Panc1 (cell line): ENCODE measurements around the gene FRMPD1. TPM values are rescaled to one million over a fixed set of nuclear protein-coding genes. Genes with fewer than 3 reads are reported as not detected.

Source experiments
- ATAC-seq: fragments of 200-7000 bp; cut with Tn5 transposase; 2 replicates; pipeline ENCODE4 v1.9.1; 2020; ENCODE audit warnings: mild to moderate bottlenecking, moderate library complexity
- BruUV-seq: library from RNA; stranded (reverse); fragments of 400-500 nt; replicated peaks from 2 replicates; lab custom pipeline; 2021; lab: Mats Ljungman, UMichigan
- CTCF ChIA-PET: fragments of 300-600 bp; sonication (Branson Sonifier 250); formaldehyde crosslinking; loops from one replicate; lab custom pipeline; 2022; ENCODE audit warnings: antibody characterized with exemption; lab: Charles Lee
- POLR2A ChIA-PET: fragments of 300-600 bp; sonication (Branson Sonifier 250); formaldehyde crosslinking; loops from one replicate; lab custom pipeline; 2022; ENCODE audit warnings: antibody characterized with exemption; lab: Charles Lee
- DNase-seq: peaks from one replicate; pipeline ENCODE4 v3.0.0-alpha.2; 2010; ENCODE audit warnings: low read depth, low spot score
- H3K27ac ChIP-seq: 2 replicates; pipeline ENCODE4 v1.5.1; 2011; ENCODE audit warnings: mild to moderate bottlenecking, low read length, inconsistent platforms
- H3K27me3 ChIP-seq: fragments of 200-500 bp; sonication (Bioruptor generic); 2 replicates; pipeline ENCODE4 v1.6.0; 2014; ENCODE audit warnings: low read length, inconsistent platforms; ENCODE audit not compliant: control insufficient read depth, insufficient read depth
- H3K36me3 ChIP-seq: fragments of 200-500 bp; sonication (Bioruptor generic); 2 replicates; pipeline ENCODE4 v1.5.1; 2014; ENCODE audit warnings: inconsistent platforms, mild to moderate bottlenecking, low read length, moderate library complexity; ENCODE audit not compliant: control insufficient read depth, insufficient read depth
- H3K4me1 ChIP-seq: 2 replicates; pipeline ENCODE4 v1.5.1; 2011; ENCODE audit warnings: inconsistent platforms, mild to moderate bottlenecking, low read length, moderate library complexity; ENCODE audit not compliant: control insufficient read depth, insufficient read depth
- H3K4me3 ChIP-seq, 2 experiments: 2 replicates each; pipeline ENCODE4 v1.5.1; 2011 to 2012; ENCODE audit warnings: low read depth in 2 of 2, low read length in 2 of 2, mild to moderate bottlenecking in 2 of 2, inconsistent platforms in 1 of 2, moderate library complexity in 1 of 2
- H3K9me3 ChIP-seq: fragments of 200-500 bp; sonication (Bioruptor generic); 2 replicates; pipeline ENCODE4 v1.5.1; 2014; ENCODE audit warnings: low read depth, mild to moderate bottlenecking, inconsistent platforms, low read length, moderate library complexity; ENCODE audit not compliant: control insufficient read depth, insufficient read depth
- POLR2AphosphoS5 ChIP-seq: IDR thresholded peaks from 2 replicates; pipeline ENCODE4 v1.6.1; 2012; ENCODE audit warnings: mild to moderate bottlenecking, low read depth, low read length, moderate library complexity
- SIN3A ChIP-seq: IDR thresholded peaks from 2 replicates; pipeline ENCODE4 v1.6.1; 2012; ENCODE audit warnings: low read depth, mild to moderate bottlenecking, low read length, moderate library complexity, borderline replicate concordance; ENCODE audit not compliant: insufficient read depth
- TCF7L2 ChIP-seq: IDR thresholded peaks from 2 replicates; pipeline ENCODE4 v1.6.1; 2011; ENCODE audit warnings: mild to moderate bottlenecking, low read depth, low read length, inconsistent platforms
- in situ Hi-C: cut with HindIII; loops from 2 replicates; pipeline ENCODE4 v1.10.0; 2016; ENCODE audit warnings: low sequenced_read_pairs, low pct_unique_long_range_greater_than_20kb
- intact Hi-C: fragments of 100-400 bp; cut with micrococcal nuclease; formaldehyde crosslinking; loops from one replicate; pipeline ENCODE4 v1.10.0; 2022; ENCODE audit not compliant: unreplicated experiment
- total RNA-seq: library from RNA; stranded (reverse); gene quantifications from one replicate; pipeline ENCODE4 v1.2.1, GENCODE V29; 2021; ENCODE audit not compliant: unreplicated experiment
- TF ChIP-seq, protein P1 (sequence below): fragments of 450-650 bp; IDR thresholded peaks from 2 replicates; pipeline ENCODE4 v1.5.1; 2017; ENCODE audit warnings: mild to moderate bottlenecking
- TF ChIP-seq, protein P2 (sequence below), 2 experiments: IDR thresholded peaks; 2 replicates each; pipeline ENCODE4 v1.6.1; 2011 to 2012; ENCODE audit warnings: low read depth in 2 of 2, control low read depth in 1 of 2, low read length in 1 of 2, mild to moderate bottlenecking in 1 of 2, moderate library complexity in 1 of 2; ENCODE audit not compliant: insufficient read depth in 1 of 2

FRMPD1 gene
- total RNA-seq, 1 experiment from 2014 or later, result 0.21 TPM

DNA sequence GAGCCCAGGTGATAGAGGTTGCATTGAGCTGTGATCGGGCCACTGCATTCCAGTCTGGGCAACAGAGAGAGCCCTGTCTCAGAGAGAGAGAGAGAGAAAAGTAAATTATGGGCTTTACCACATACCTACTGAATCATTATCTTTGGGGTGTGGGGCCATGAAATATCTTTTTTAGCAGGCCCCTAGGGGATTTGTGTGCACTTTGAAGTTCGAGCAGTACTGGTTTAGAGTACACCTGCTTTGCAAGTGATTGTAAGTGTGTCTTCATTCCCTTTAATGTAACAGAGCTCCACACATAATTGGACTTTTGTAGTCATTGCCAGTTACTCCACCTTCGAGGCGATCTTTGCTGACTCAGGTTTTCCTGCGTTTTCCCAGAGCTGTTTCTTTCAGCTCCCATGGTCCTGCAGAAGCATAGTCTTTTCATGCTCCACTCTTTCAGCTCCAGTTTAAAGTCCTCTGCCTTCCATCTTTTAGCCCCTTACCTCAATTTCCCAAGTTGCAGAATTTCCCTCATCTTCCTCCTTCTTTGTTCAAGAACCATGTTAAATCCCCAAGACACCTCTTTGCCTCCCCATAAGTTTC is 24.0 kb upstream of the FRMPD1 start:
- Histone ChIP-seq H3K4me3 (no peak overlapping the region), H3K27ac (no peak overlapping the region), H3K27me3 (no peaks in the 10 kb centered on the region), H3K36me3 (no peaks in the 10 kb centered on the region), H3K4me1 (no peaks in the 10 kb centered on the region), H3K9me3 (no peaks in the 10 kb centered on the region)
- ATAC-seq (no peak), DNase-seq (no peak)
- BruUV-seq, result no TSS peak
- TF ChIP-seq, protein P1, sequence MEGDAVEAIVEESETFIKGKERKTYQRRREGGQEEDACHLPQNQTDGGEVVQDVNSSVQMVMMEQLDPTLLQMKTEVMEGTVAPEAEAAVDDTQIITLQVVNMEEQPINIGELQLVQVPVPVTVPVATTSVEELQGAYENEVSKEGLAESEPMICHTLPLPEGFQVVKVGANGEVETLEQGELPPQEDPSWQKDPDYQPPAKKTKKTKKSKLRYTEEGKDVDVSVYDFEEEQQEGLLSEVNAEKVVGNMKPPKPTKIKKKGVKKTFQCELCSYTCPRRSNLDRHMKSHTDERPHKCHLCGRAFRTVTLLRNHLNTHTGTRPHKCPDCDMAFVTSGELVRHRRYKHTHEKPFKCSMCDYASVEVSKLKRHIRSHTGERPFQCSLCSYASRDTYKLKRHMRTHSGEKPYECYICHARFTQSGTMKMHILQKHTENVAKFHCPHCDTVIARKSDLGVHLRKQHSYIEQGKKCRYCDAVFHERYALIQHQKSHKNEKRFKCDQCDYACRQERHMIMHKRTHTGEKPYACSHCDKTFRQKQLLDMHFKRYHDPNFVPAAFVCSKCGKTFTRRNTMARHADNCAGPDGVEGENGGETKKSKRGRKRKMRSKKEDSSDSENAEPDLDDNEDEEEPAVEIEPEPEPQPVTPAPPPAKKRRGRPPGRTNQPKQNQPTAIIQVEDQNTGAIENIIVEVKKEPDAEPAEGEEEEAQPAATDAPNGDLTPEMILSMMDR, result no peak
- TF ChIP-seq TCF7L2, result no peak
- no peak for TF ChIP-seq POLR2AphosphoS5
- TF ChIP-seq, protein P2, sequence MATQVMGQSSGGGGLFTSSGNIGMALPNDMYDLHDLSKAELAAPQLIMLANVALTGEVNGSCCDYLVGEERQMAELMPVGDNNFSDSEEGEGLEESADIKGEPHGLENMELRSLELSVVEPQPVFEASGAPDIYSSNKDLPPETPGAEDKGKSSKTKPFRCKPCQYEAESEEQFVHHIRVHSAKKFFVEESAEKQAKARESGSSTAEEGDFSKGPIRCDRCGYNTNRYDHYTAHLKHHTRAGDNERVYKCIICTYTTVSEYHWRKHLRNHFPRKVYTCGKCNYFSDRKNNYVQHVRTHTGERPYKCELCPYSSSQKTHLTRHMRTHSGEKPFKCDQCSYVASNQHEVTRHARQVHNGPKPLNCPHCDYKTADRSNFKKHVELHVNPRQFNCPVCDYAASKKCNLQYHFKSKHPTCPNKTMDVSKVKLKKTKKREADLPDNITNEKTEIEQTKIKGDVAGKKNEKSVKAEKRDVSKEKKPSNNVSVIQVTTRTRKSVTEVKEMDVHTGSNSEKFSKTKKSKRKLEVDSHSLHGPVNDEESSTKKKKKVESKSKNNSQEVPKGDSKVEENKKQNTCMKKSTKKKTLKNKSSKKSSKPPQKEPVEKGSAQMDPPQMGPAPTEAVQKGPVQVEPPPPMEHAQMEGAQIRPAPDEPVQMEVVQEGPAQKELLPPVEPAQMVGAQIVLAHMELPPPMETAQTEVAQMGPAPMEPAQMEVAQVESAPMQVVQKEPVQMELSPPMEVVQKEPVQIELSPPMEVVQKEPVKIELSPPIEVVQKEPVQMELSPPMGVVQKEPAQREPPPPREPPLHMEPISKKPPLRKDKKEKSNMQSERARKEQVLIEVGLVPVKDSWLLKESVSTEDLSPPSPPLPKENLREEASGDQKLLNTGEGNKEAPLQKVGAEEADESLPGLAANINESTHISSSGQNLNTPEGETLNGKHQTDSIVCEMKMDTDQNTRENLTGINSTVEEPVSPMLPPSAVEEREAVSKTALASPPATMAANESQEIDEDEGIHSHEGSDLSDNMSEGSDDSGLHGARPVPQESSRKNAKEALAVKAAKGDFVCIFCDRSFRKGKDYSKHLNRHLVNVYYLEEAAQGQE (IDR thresholded peaks at IDR 0.05; ENCODE audit: insufficient read depth in 1 of 2, low read depth in 2 of 2, low read length in 1 of 2), result no peak
- no peak for TF ChIP-seq SIN3A
- in situ Hi-C loops, result no loop called here
- intact Hi-C loops, result no loop called here
- POLR2A ChIA-PET, result interaction anchor here (0.6 to 0.8 kb wide), 3 partner anchors 15 to 37 kb away, joined by 3 to 5 read pairs (median 3); no protein-coding TSS in a partner anchor
- CTCF ChIA-PET, result interaction anchor here (0.7 kb wide), 1 partner anchor 65 kb away, joined by 8 read pairs; no protein-coding TSS in a partner anchor

DNA sequence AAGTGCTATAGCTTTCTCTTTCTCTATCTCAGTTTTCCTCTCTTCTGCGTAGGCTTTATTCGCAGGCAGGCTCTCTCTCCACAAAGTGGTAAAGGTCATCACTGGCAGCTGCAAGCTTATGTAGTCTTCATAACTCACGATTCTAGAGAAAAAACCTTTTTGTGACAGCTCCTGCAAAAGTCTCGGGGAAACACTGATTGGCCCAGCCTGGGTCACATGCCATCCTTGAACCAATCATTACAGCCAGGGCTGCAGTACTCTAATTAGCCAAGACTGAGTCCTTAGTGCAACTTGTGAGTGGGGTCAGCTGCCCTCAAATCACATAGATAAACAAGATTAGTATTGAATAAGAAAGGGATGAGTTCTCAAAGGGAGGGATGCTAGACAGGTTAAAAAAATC is 18.3 kb upstream of the FRMPD1 start:
- H3K9me3 ChIP-seq, result no peaks in the 10 kb centered on the region
- ChIA-PET POLR2A (no interaction called here), CTCF (no interaction called here)
- no peak overlapping the region for H3K27ac ChIP-seq
- ATAC-seq, result no peak
- TF ChIP-seq SIN3A, result no peak
- no peak for TF ChIP-seq POLR2AphosphoS5
- TF ChIP-seq TCF7L2, result no peak
- TF ChIP-seq, protein P1, result no peak
- TF ChIP-seq, protein P2 (IDR thresholded peaks at IDR 0.05; ENCODE audit: insufficient read depth in 1 of 2, low read depth in 2 of 2, low read length in 1 of 2), result no peak
- no peak for DNase-seq
- H3K36me3 ChIP-seq, result no peaks in the 10 kb centered on the region
- H3K4me1 ChIP-seq, result no peaks in the 10 kb centered on the region
- no TSS peak for BruUV-seq
- intact Hi-C loops (no loop called here), in situ Hi-C loops (no loop called here)
- no peak overlapping the region for H3K4me3 ChIP-seq
- H3K27me3 ChIP-seq, result peaks cover 8% of the 10 kb centered on the region; the same call in 1 of the 2 replicates
